Esophagus (tissue), 2 donors: ENCODE results near the gene SLC25A15. TPM values are rescaled to one million over a fixed set of nuclear protein-coding genes. Genes with fewer than 3 reads are reported as not detected.
"Not testable (repeated sequence)": the region's sequence is repeated elsewhere in the genome, so short reads cannot be mapped to it uniquely, and the experiment has no call there.

Source experiments
- H3K27ac ChIP-seq, 2 donors: one replicate each; pipeline ENCODE4 v1.5.1; 2013; ENCODE audit warnings: low read depth in 2 of 2, mild to moderate bottlenecking in 2 of 2, inconsistent platforms in 1 of 2, low read length in 1 of 2, moderate library complexity in 1 of 2
- H3K27me3 ChIP-seq, 2 donors: one replicate each; pipeline ENCODE4 v1.6.1; 2013; ENCODE audit warnings: low read length in 2 of 2, control low read depth in 1 of 2, mild to moderate bottlenecking in 1 of 2; ENCODE audit not compliant: insufficient read depth in 2 of 2, control insufficient read depth in 1 of 2
- H3K36me3 ChIP-seq, 2 donors: one replicate each; pipeline ENCODE4 v1.6.1; 2013; ENCODE audit warnings: low read length in 1 of 2; ENCODE audit not compliant: control insufficient read depth in 2 of 2, insufficient read depth in 2 of 2
- H3K4me1 ChIP-seq, 2 donors: one replicate each; pipeline ENCODE4 v1.6.1; 2013; ENCODE audit warnings: low read length in 1 of 2; ENCODE audit not compliant: control insufficient read depth in 2 of 2, insufficient read depth in 2 of 2
- H3K4me3 ChIP-seq, 2 donors: one replicate each; pipeline ENCODE4 v1.5.1; 2013; ENCODE audit warnings: low read length in 2 of 2, mild to moderate bottlenecking in 2 of 2, low read depth in 1 of 2, moderate library complexity in 1 of 2
- H3K9me3 ChIP-seq, 2 donors: one replicate each; pipeline ENCODE4 v1.6.1; 2013; ENCODE audit warnings: mild to moderate bottlenecking in 2 of 2, low read depth in 1 of 2, low read length in 1 of 2, moderate library complexity in 1 of 2; ENCODE audit not compliant: control insufficient read depth in 2 of 2, insufficient read depth in 1 of 2
- WGBS, 2 donors: extraction: QIAGEN DNeasy Blood & Tissue Kit; methylation state at CpG; one replicate each; pipeline ENCODE4 v1.1.7; 2013; 5-methylcytosine and 5-hydroxymethylcytosine counted together
- polyA plus RNA-seq, 2 donors: library from polyadenylated mRNA; stranded (reverse); fragments of 200-250 nt; gene quantifications; one replicate each; pipeline ENCODE4 v1.2.3, GENCODE V29; 2013
- donor health status: healthy with polysubstance abuse.
- donor health status: Bipolar disorder and iron deficiency.

Gene SLC25A15
- polyA plus RNA-seq, 2 donors: 0.55 to 3.7 TPM

- Histone ChIP-seq H3K27ac (no peak overlapping the region), H3K27me3 (no peaks in the 10 kb centered on the region), H3K36me3 (peaks cover 5 to 14% of the 10 kb centered on the region in 2 donors), H3K9me3 (no peaks in the 10 kb centered on the region), H3K4me3 (no peak overlapping the region), H3K4me1 (no peaks in the 10 kb centered on the region)
- 81 to 84% methylated on average over 1 of the region's 1 CpG for WGBS, 2 donors
Observed at GRCh38 chr13:40806241-40806640, 16.8 kb downstream of the SLC25A15 start.

- H3K36me3 ChIP-seq: peaks cover 4 to 9% of the 10 kb centered on the region in 2 donors
Observed at GRCh38 chr13:40809471-40809870, 20.1 kb downstream of the SLC25A15 start.

GRCh38 chr13:40812102-40812501 lies 22.7 kb downstream of the SLC25A15 start:
- H3K36me3 ChIP-seq: peaks cover 4 to 7% of the 10 kb centered on the region in 2 donors
- H3K9me3 ChIP-seq: peaks cover 0 to 3% of the 10 kb centered on the region in 2 donors
- WGBS, 2 donors: 71 to 84% methylated on average over 4 of the region's 4 CpGs
- H3K27ac ChIP-seq: no peak overlapping the region
- H3K27me3 ChIP-seq: no peaks in the 10 kb centered on the region
- no peak overlapping the region for H3K4me3 ChIP-seq
- no peaks in the 10 kb centered on the region for H3K4me1 ChIP-seq

More at GRCh38 chr13:40809471-40809870, 20.1 kb downstream of the SLC25A15 start:
- no peaks in the 10 kb centered on the region for H3K4me1 ChIP-seq
- 93 to 95% methylated on average over 5 of the region's 5 CpGs for WGBS, 2 donors
- H3K4me3 ChIP-seq: no peak overlapping the region
- peaks cover 0 to 3% of the 10 kb centered on the region in 2 donors for H3K9me3 ChIP-seq
- H3K27me3 ChIP-seq: no peaks in the 10 kb centered on the region
- no peak overlapping the region for H3K27ac ChIP-seq

- H3K4me3 ChIP-seq: no peak overlapping the region
- no peaks in the 10 kb centered on the region for H3K4me1 ChIP-seq
- no peaks in the 10 kb centered on the region for H3K27me3 ChIP-seq
- H3K36me3 ChIP-seq: peaks cover 4 to 7% of the 10 kb centered on the region in 2 donors
- 94 to 98% methylated on average over 6 of the region's 6 CpGs for WGBS, 2 donors
- no peak overlapping the region for H3K27ac ChIP-seq
- H3K9me3 ChIP-seq: peaks cover 0 to 3% of the 10 kb centered on the region in 2 donors
Observed at GRCh38 chr13:40812724-40813445, 23.5 kb downstream of the SLC25A15 start.

GRCh38 chr13:40813667-40814454 lies 24.4 kb downstream of the SLC25A15 start:
- no peak overlapping the region for H3K4me3 ChIP-seq
- H3K36me3 ChIP-seq: peaks cover 4 to 7% of the 10 kb centered on the region in 2 donors
- 76 to 81% methylated on average over 7 of the region's 7 CpGs for WGBS, 2 donors
- no peaks in the 10 kb centered on the region for H3K27me3 ChIP-seq
- no peaks in the 10 kb centered on the region for H3K4me1 ChIP-seq
- H3K27ac ChIP-seq: no peak overlapping the region
- peaks cover 0 to 3% of the 10 kb centered on the region in 2 donors for H3K9me3 ChIP-seq

GRCh38 chr13:40814803-40815202 lies 25.4 kb downstream of the SLC25A15 start:
- peaks cover 0 to 3% of the 10 kb centered on the region in 2 donors for H3K9me3 ChIP-seq
- H3K36me3 ChIP-seq: peaks cover 2 to 7% of the 10 kb centered on the region in 2 donors
- H3K27ac ChIP-seq: no peak overlapping the region
- no peak overlapping the region for H3K4me3 ChIP-seq
- H3K27me3 ChIP-seq: no peaks in the 10 kb centered on the region
- H3K4me1 ChIP-seq: no peaks in the 10 kb centered on the region
- WGBS, 2 donors: 98 to 99% methylated on average over 2 of the region's 2 CpGs

GRCh38 chr13:40818926-40819325 lies 29.5 kb downstream of the SLC25A15 start:
- Histone ChIP-seq H3K4me3 (no peak overlapping the region), H3K9me3 (peaks cover 0 to 2% of the 10 kb centered on the region in 2 donors), H3K27ac (no peak overlapping the region), H3K4me1 (no peaks in the 10 kb centered on the region), H3K36me3 (no peaks in the 10 kb centered on the region), H3K27me3 (no peaks in the 10 kb centered on the region)
- 84 to 90% methylated on average over 5 of the region's 5 CpGs for WGBS, 2 donors

- Histone ChIP-seq H3K27ac (no peak overlapping the region), H3K27me3 (no peaks in the 10 kb centered on the region), H3K36me3 (no peaks in the 10 kb centered on the region), H3K4me1 (no peaks in the 10 kb centered on the region), H3K4me3 (no peak overlapping the region), H3K9me3 (no peaks in the 10 kb centered on the region)
- 69 to 87% methylated on average over 1 of the region's 1 CpG for WGBS, 2 donors
Observed at GRCh38 chr13:40819797-40820315, 30.4 kb downstream of the SLC25A15 start.

- not testable (repeated sequence) for H3K27me3 ChIP-seq, H3K36me3 ChIP-seq, H3K27ac ChIP-seq, H3K4me3 ChIP-seq, H3K4me1 ChIP-seq, H3K9me3 ChIP-seq
- 72 to 78% methylated on average over 2 of the region's 2 CpGs for WGBS, 2 donors
Observed at GRCh38 chr13:40839725-40840124, 50.3 kb downstream of the SLC25A15 start.
